Endodermal cell (in vitro differentiated cells): ENCODE data around the gene TRIM67. TPM values are rescaled to one million over a fixed set of nuclear protein-coding genes. Genes with fewer than 3 reads are reported as not detected.
A peak's percentile ranks its signal among the peaks of the same experiment; 100 is the strongest.

Experiments
- DNase-seq: peaks from one replicate; pipeline ENCODE4 v3.0.0-alpha.2; 2017
- H3K27ac ChIP-seq: 2 replicates; pipeline ENCODE4 v1.5.1; 2013; ENCODE audit warnings: mild to moderate bottlenecking, low read depth, low read length, moderate library complexity
- H3K27me3 ChIP-seq: 2 replicates; pipeline ENCODE4 v1.6.1; 2013; ENCODE audit warnings: mild to moderate bottlenecking, low read length, moderate library complexity; ENCODE audit not compliant: insufficient read depth, control insufficient read depth, poor library complexity, severe bottlenecking
- H3K36me3 ChIP-seq: 2 replicates; pipeline ENCODE4 v1.7.0; 2013; ENCODE audit warnings: mild to moderate bottlenecking, low read length, moderate library complexity; ENCODE audit not compliant: control insufficient read depth, insufficient read depth
- H3K4me1 ChIP-seq: one replicate; pipeline ENCODE4 v1.7.0; 2013; ENCODE audit warnings: low read length; ENCODE audit not compliant: control insufficient read depth, insufficient read depth
- H3K4me3 ChIP-seq: 2 replicates; pipeline ENCODE4 v1.5.1; 2013; ENCODE audit warnings: mild to moderate bottlenecking, low read length, moderate library complexity
- H3K9ac ChIP-seq: 2 replicates; pipeline ENCODE4 v1.6.1; 2013; ENCODE audit warnings: mild to moderate bottlenecking, low read length, moderate library complexity; ENCODE audit not compliant: poor library complexity, severe bottlenecking; ENCODE audit errors: extremely low read depth
- H3K9me3 ChIP-seq: 2 replicates; pipeline ENCODE4 v1.6.1; 2013; ENCODE audit warnings: mild to moderate bottlenecking, low read length, moderate library complexity; ENCODE audit not compliant: control insufficient read depth
- H3K27ac Mint-ChIP-seq: 2 replicates; pipeline ENCODE4 v1.8.0; 2020; ENCODE audit warnings: mixed read lengths
- H3K27me3 Mint-ChIP-seq: 2 replicates; pipeline ENCODE4 v1.8.0; 2021; ENCODE audit warnings: mild to moderate bottlenecking, mixed read lengths; ENCODE audit not compliant: insufficient read depth
- H3K36me3 Mint-ChIP-seq: 2 replicates; pipeline ENCODE4 v1.8.0; 2020; ENCODE audit warnings: low read depth, mixed read lengths
- H3K4me1 Mint-ChIP-seq: 2 replicates; pipeline ENCODE4 v1.8.0; 2020; ENCODE audit warnings: mixed read lengths
- H3K4me3 Mint-ChIP-seq: 2 replicates; pipeline ENCODE4 v1.8.0; 2020; ENCODE audit warnings: mild to moderate bottlenecking, moderate library complexity, mixed read lengths
- H3K9me3 Mint-ChIP-seq: 2 replicates; pipeline ENCODE4 v1.8.0; 2020; ENCODE audit warnings: mild to moderate bottlenecking, mixed read lengths
- WGBS, 2 experiments: methylation state at CpG; one replicate each; pipeline versions ENCODE4 v1.1.5 to v1.1.7; 2013; ENCODE audit warnings: missing lambda C conversion rate in 2 of 2, mixed read lengths in 1 of 2; ENCODE audit not compliant: insufficient coverage in 1 of 2, insufficient read length in 1 of 2; 5-methylcytosine and 5-hydroxymethylcytosine counted together
- total RNA-seq, 2 donors: library from RNA; stranded (reverse); fragmentation: NEBNext Ultra II Directional in 1 of 2; extraction: Animal tissue kit (Norgen Biotek cat#: 25700) in 1 of 2; gene quantifications; 2 replicates in 1 of 2; 3 replicates in 1 of 2; pipeline ENCODE4 v1.2.1, GENCODE V29; 2021
- TF ChIP-seq, protein P1 (sequence below): fragments of 200-600 bp; sonication (generic); conservative IDR thresholded peaks from 2 replicates; pipeline ENCODE4 v1.5.0; 2021; ENCODE audit warnings: antibody characterized with exemption, mild to moderate bottlenecking

The TRIM67 gene
- total RNA-seq, 2 donors from 2014 or later, result 0.04 TPM

DNA sequence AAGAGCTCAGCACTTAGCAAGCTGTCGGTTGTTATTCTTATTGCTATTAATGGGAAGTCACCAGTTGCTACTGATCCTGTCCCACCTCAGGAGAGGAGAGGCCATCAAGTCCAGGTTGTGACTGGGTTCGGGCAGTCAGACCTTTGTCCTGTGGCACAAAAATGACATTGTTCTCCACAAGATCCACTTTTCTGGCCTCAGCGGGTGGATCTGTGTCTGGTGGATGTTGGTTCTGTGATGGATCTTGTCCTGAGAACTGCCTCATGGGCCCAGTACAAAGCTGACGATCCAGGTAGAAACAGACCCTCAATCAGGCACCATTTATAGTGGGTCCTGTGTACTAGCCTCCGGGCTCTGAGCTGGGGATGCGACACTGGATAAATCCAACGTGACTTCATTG, 26.9 kb downstream of the TRIM67 start:
- Histone ChIP-seq H3K27me3 (no peaks in the 10 kb centered on the region), H3K4me1 (peaks cover 14% of the 10 kb centered on the region), H3K4me3 (no peak overlapping the region), H3K9ac (no peak overlapping the region), H3K9me3 (peaks cover 19% of the 10 kb centered on the region), H3K27ac (no peak overlapping the region), H3K36me3 (no peaks in the 10 kb centered on the region)
- no peak overlapping the region for H3K4me3 Mint-ChIP-seq
- TF ChIP-seq, protein P1, sequence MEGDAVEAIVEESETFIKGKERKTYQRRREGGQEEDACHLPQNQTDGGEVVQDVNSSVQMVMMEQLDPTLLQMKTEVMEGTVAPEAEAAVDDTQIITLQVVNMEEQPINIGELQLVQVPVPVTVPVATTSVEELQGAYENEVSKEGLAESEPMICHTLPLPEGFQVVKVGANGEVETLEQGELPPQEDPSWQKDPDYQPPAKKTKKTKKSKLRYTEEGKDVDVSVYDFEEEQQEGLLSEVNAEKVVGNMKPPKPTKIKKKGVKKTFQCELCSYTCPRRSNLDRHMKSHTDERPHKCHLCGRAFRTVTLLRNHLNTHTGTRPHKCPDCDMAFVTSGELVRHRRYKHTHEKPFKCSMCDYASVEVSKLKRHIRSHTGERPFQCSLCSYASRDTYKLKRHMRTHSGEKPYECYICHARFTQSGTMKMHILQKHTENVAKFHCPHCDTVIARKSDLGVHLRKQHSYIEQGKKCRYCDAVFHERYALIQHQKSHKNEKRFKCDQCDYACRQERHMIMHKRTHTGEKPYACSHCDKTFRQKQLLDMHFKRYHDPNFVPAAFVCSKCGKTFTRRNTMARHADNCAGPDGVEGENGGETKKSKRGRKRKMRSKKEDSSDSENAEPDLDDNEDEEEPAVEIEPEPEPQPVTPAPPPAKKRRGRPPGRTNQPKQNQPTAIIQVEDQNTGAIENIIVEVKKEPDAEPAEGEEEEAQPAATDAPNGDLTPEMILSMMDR, result no peak
- peaks cover 5% of the 10 kb centered on the region for H3K36me3 Mint-ChIP-seq
- WGBS, 2 experiments, result 92 to 95% methylated on average over 4 to 7 of the region's 7 CpGs
- DNase-seq, result no peak
- H3K27ac Mint-ChIP-seq, result no peak overlapping the region
- H3K9me3 Mint-ChIP-seq, result peaks cover 46% of the 10 kb centered on the region
- peaks cover 61% of the 10 kb centered on the region for H3K27me3 Mint-ChIP-seq
- H3K4me1 Mint-ChIP-seq, result peaks cover 13% of the 10 kb centered on the region

DNA sequence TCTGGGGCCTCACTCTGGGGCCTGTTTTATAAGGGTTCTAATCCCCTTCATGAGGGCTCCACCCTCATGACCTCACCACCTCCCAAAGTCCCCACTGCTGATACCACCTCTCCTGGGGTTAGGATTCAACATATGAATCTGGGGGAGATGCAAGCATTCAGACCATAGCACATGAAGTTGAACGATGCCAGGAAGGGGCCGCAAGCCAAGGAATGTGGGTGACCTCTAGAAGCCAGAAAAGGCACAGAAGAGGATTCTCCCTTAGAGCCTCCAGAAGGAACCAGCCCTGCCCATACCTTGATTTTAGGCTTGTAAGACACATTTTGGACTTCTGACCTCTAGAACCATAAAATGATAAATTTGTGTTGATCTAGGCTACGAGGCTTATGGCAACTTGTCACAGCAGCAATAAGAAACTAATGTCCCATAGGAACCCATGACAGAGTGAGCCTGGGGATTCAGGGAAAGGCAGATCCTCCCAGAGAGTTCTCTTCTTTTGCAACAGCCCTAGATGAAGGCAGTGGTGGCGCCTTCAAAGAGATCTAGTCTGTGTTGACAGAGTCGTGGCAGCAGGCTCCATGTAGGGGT, 27.9 kb downstream of the TRIM67 start:
- Histone ChIP-seq H3K9me3 (peaks cover 19% of the 10 kb centered on the region), H3K27me3 (no peaks in the 10 kb centered on the region), H3K4me1 (peaks cover 9% of the 10 kb centered on the region), H3K4me3 (peak overlapping the region; percentile 54), H3K36me3 (no peaks in the 10 kb centered on the region), H3K27ac (no peak overlapping the region), H3K9ac (no peak overlapping the region)
- Mint-ChIP-seq H3K27me3 (peaks cover 63% of the 10 kb centered on the region), H3K27ac (no peak overlapping the region), H3K36me3 (peaks cover 5% of the 10 kb centered on the region), H3K9me3 (peaks cover 46% of the 10 kb centered on the region), H3K4me1 (peaks cover 10% of the 10 kb centered on the region), H3K4me3 (no peak overlapping the region)
- DNase-seq, result no peak
- TF ChIP-seq, protein P1, result no peak
- 83 to 92% methylated on average over 1 to 5 of the region's 5 CpGs for WGBS, 2 experiments

DNA sequence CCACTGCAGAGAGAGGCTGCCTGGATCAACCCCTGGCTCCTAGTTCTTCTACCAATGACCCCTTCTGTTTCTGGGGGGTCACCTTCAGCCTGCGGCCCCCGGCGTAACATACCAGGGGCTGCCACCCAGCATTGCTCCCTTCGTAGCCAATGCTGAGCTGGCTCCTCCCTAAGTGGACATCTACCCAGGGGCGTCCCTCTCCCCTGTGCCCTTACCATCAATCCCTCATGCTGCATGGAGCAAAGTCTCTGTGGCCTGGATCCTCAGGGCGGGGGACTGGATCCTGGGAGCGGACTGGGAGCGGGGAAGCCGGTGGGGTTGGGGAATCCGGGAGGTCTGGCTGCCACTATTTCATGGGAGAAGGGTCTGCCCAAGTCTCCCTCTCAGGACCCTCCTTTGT, 28.6 kb downstream of the TRIM67 start:
- no peak overlapping the region for H3K4me3 ChIP-seq
- H3K9ac ChIP-seq, result no peak overlapping the region
- Mint-ChIP-seq H3K9me3 (peaks cover 45% of the 10 kb centered on the region), H3K4me1 (peaks cover 15% of the 10 kb centered on the region), H3K36me3 (peaks cover 5% of the 10 kb centered on the region), H3K27me3 (peaks cover 57% of the 10 kb centered on the region), H3K4me3 (no peak overlapping the region), H3K27ac (no peak overlapping the region)
- peaks cover 19% of the 10 kb centered on the region for H3K9me3 ChIP-seq
- TF ChIP-seq, protein P1, result no peak
- H3K27ac ChIP-seq, result no peak overlapping the region
- peaks cover 13% of the 10 kb centered on the region for H3K4me1 ChIP-seq
- H3K36me3 ChIP-seq, result no peaks in the 10 kb centered on the region
- WGBS, 2 experiments, result 90 to 95% methylated on average over 7 to 10 of the region's 10 CpGs
- no peak for DNase-seq
- no peaks in the 10 kb centered on the region for H3K27me3 ChIP-seq
